Muscle of arm (tissue), 14 donors: Measurements from ENCODE around the gene PRMT2. TPM values are rescaled to one million over a fixed set of nuclear protein-coding genes. Genes with fewer than 3 reads are reported as not detected.

Source experiments
- DNase-seq: peaks from one replicate; pipeline ENCODE4 v3.0.0-alpha.2; 2013
- long read RNA-seq, 11 donors: transcript quantifications; one replicate each; lab custom pipeline, GENCODE V29; 2026
- polyA plus RNA-seq, 12 donors: library from polyadenylated mRNA; unstranded; fragments of 120-200 nt; gene quantifications; one replicate each; pipeline ENCODE4 v1.2.1, GENCODE V29; 2013; ENCODE audit not compliant: insufficient read length in 12 of 12

PRMT2 gene
- 100 to 1,000 TPM in 10 of 12 donors, 10 to 100 TPM in 1, not detected in 1; 71.7 to 128 (median 114) TPM for polyA plus RNA-seq
- long read RNA-seq, donor 1, transcript PRMT2-206 (11 exons, 2,131 nt) = major isoform, 10 of 73 reads
- long read RNA-seq, donor 1, partial matches to known transcripts = 53 of 73 reads
- long read RNA-seq, donor 1, other reads (novel, unspliced or antisense) = 0 of 73 reads
- long read RNA-seq, donor 2, transcript PRMT2-203 (12 exons, 2,688 nt) = major isoform, 18 of 50 reads
- long read RNA-seq, donor 2, transcript PRMT2-206 (11 exons, 2,131 nt) = minor isoform, 10 of 50 reads
- long read RNA-seq, donor 2, partial matches to known transcripts = 16 of 50 reads
- long read RNA-seq, donor 2, other reads (novel, unspliced or antisense) = 0 of 50 reads
- long read RNA-seq, donor 3, transcript PRMT2-206 (11 exons, 2,131 nt) = major isoform, 7 of 56 reads
- long read RNA-seq, donor 3, partial matches to known transcripts = 42 of 56 reads
- long read RNA-seq, donor 3, other reads (novel, unspliced or antisense) = 0 of 56 reads
- long read RNA-seq, donor 4, partial matches to known transcripts = 9 of 20 reads
- long read RNA-seq, donor 4, other reads (novel, unspliced or antisense) = 0 of 20 reads
- long read RNA-seq, donor 5, transcript PRMT2-203 (12 exons, 2,688 nt) = minor isoform, 14 of 81 reads
- long read RNA-seq, donor 5, transcript PRMT2-206 (11 exons, 2,131 nt) = major isoform, 25 of 81 reads
- long read RNA-seq, donor 5, transcript PRMT2-204 (6 exons, 954 nt) = minor isoform, 6 of 81 reads
- long read RNA-seq, donor 5, partial matches to known transcripts = 30 of 81 reads
- long read RNA-seq, donor 5, other reads (novel, unspliced or antisense) = 0 of 81 reads
- long read RNA-seq, donor 6, partial matches to known transcripts = 22 of 35 reads
- long read RNA-seq, donor 6, other reads (novel, unspliced or antisense) = 0 of 35 reads
- long read RNA-seq, donor 7, partial matches to known transcripts = 25 of 37 reads
- long read RNA-seq, donor 7, other reads (novel, unspliced or antisense) = 0 of 37 reads
- long read RNA-seq, donor 8, transcript PRMT2-203 (12 exons, 2,688 nt) = minor isoform, 11 of 77 reads
- long read RNA-seq, donor 8, transcript PRMT2-206 (11 exons, 2,131 nt) = major isoform, 12 of 77 reads
- long read RNA-seq, donor 8, partial matches to known transcripts = 41 of 77 reads
- long read RNA-seq, donor 8, other reads (novel, unspliced or antisense) = 5 of 77 reads
- long read RNA-seq, donor 9, transcript PRMT2-206 (11 exons, 2,131 nt) = major isoform, 6 of 42 reads
- long read RNA-seq, donor 9, transcript PRMT2-204 (6 exons, 954 nt) = minor isoform, 5 of 42 reads
- long read RNA-seq, donor 9, partial matches to known transcripts = 26 of 42 reads
- long read RNA-seq, donor 9, other reads (novel, unspliced or antisense) = 0 of 42 reads
- long read RNA-seq, donor 10, transcript PRMT2-206 (11 exons, 2,131 nt) = major isoform, 11 of 73 reads
- long read RNA-seq, donor 10, transcript PRMT2-203 (12 exons, 2,688 nt) = minor isoform, 10 of 73 reads
- long read RNA-seq, donor 10, partial matches to known transcripts = 48 of 73 reads
- long read RNA-seq, donor 10, other reads (novel, unspliced or antisense) = 0 of 73 reads
- long read RNA-seq, donor 11, transcript PRMT2-204 (6 exons, 954 nt) = minor isoform, 9 of 114 reads
- long read RNA-seq, donor 11, transcript PRMT2-206 (11 exons, 2,131 nt) = major isoform, 10 of 114 reads
- long read RNA-seq, donor 11, transcript PRMT2-203 (12 exons, 2,688 nt) = minor isoform, 8 of 114 reads
- long read RNA-seq, donor 11, partial matches to known transcripts = 85 of 114 reads
- long read RNA-seq, donor 11, other reads (novel, unspliced or antisense) = 0 of 114 reads

DNA sequence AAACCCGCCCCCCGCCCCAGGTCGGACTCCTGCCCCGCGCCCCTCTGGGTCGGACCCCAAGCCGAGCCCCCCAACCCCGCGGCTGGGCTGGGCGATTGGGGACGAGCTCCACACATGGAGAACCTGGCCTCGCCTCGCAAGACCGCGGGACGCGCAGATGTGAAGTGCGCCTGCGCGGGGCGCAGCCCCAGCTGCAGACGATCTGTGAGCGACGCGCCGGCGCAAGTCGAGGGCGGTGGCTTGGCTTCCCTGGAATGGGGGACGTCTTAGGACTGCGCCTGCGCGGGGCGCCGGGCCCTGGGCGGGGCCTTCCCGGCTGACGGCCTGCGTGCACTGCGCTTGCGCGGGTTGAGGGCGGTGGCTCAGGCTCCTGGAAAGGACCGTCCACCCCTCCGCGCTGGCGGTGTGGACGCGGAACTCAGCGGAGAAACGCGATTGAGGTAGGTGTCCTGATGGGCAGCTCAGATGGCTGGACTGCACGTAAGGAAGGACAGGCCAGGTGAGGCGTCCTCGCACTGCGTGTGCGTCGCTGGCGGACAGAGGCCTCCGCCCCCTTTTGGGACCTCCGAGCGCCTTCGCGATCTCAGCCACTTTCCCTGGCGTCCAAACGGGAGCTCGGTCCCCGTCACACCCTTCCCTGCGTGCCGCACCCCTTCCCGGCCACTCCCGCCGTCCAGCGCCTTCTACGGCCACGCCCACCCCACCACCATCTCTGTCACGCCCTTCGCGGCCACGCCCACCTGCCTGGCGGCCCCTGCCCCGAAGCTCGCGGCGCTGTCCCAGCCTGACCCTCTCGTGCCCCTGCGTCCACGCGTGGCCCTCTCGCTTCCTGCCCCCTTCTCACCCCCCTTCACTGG, at the start of gene PRMT2:
Gene PRMT2 (plus strand): TSS at position 351 of the 857 bp plus-strand sequence. CDS start 1,278 bp downstream, outside the sequence.
- peak; percentile 98 for DNase-seq

DNA sequence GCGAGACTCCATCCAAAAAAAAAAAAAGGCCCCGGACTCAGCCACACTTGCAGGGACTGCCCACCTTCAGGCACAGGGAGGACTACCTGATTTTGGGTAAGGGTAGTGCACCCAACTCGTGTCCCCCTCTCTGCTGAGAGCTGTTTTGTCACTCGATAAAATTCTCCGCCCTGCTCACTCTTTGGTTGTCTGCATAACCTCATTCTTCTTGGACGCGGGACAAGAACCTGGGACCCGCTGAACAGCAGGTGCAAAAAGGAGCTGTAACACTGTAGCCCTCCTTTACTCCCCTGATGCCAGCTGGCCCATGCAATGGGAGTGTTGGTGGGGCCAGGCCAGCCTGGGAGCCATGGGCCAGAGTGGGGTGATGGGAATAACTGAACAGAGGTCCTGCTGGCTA, 41.2 kb upstream of the PRMT2 start:
- no peak for DNase-seq

DNA sequence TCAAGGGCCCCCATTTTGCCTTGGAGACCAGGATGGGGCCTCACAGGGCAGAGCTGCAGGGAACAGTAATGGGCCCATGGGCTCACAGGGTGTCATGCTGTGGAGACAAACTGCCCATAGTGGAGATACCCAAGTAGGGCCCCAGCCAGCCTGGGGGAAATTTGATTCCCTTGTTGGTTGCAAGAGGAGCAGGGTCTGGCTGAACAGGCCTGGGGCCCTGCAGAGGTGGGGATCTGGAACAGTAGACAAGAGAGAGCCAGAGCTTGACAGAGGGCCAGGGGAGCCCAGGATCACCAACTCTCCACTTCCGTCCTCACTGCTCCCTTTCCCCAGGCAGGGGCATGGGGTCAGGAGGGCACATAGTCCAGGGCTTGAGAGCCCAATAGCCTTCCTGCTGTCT, 39.3 kb upstream of the PRMT2 start:
- no peak for DNase-seq

DNA sequence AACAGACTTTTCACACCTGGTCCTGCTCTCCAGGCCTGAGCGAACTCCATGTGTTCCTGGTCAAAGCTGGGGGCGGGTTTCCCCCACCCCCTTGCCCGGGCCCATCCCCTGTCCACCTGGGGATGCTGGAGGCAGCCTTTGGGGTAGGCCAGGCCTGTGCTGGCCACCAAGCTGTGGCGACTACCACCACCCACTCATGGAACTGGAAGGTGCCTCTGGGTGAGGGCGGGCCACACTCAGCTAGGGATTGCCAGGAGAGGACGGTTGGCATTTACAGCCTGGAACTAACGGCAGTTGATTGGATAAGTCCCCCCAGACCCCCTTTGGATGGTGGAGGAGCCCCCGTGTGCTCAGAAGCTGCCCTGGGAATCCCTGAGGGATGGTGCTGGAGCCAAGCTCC, 38.4 kb upstream of the PRMT2 start:
- DNase-seq = no peak

DNA sequence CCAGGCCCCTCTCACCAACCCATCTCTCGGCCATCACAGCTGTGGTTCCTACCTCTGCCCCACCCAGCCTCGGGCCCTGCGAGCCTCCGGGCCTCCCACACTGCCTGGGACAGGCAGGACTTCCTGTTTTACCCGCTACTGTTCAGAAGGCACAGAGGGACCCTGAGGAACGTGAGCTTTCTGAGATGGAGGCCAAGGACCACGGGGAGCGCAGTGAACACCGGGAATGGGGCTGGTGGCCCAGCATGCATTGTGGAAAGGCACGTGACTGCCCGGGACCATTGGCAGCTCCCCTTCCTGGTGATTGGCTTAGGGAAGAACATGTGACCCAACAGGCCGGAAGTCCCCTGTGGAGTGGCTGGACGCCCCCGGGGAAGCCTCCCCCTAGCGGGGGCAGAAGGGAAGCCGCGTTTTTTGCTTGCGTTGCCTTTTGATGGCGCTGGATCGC, 37.6 kb upstream of the PRMT2 start:
- no peak for DNase-seq

DNA sequence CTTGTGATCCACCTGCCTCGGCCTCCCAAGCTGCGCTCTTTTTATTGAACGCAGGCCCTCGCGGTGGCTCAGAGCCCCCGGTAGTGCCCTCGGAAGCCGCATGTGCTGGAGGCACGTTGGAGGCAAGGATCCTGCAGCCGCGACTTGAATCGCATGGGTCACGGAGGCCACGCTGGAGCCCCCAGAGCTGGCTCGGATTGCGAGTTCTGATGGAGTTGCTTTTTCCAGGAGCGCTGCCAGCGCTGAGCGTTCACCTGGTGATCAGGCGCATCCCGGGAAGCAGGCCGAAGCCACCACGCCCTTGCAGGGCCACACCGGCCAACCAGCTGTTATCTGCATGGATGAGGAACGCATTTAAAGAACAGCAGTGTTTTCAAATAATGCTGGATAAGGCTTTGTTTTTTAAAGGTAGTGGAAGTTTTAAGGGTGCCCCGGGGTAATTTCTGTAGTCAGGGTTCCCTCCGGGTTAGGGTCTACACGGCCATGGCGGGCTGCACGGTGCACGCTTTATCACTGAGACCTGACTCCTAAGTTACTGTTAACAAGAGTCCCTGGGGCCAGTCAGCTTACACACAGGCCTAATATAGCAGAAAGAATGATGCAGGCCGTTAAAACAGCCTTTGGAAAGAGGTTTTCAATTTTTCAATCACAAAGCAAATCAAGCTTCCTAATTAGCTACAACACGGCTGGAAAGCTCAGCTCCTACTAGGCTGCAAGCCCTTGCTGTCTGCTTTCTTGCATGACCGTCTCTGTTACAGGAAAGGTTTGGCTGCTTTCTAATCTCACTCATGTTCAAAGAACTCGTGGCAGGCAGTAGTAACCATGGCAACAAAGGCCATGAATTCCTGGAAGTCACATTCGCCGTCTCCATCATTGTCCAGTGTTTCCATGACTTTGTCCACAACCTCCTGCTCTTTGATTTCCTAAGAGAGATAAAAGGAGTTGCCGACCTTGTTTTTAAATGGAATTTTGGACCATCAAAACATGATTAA, 36.6 kb upstream of the PRMT2 start:
- DNase-seq = peak; percentile 66

DNA sequence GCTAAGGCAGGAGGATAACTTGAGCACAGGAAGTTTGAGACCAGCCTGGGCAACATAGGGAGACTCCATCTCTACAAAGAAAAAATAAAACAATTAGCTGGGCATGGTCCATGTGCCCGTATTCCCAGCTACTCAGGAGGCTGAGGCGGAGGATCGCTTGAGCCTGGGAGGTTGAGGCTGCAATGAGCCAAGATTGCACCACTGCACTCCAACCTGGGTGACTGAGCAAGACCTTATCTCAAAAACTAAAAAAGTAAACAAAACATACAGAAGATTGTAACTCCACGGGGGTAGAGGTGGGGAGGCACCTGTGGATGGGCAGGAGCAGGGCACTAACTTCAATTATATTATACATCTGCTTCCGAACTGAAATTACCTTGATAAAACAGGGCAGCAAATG, 35.2 kb upstream of the PRMT2 start:
- DNase-seq = no peak

DNA sequence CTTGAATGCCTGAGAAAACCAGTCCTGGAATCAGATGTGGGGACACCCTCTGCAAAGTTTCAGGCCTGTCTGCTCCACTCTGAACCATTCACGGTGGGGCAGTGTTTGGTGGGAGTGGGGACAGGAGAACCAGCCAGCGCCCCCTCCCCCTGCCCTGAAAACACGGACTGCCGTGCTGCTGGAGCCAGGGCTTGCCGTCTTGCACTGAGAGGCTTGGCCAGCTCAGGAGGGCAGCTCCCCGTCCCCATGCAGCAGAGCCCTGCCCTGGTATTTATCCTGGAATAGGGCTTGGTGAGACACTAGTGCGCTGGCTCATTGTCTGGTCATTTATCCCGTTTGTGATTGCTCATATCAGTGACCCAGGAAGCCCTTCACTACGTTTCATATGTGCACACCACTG, 34.5 kb upstream of the PRMT2 start:
- no peak for DNase-seq

DNA sequence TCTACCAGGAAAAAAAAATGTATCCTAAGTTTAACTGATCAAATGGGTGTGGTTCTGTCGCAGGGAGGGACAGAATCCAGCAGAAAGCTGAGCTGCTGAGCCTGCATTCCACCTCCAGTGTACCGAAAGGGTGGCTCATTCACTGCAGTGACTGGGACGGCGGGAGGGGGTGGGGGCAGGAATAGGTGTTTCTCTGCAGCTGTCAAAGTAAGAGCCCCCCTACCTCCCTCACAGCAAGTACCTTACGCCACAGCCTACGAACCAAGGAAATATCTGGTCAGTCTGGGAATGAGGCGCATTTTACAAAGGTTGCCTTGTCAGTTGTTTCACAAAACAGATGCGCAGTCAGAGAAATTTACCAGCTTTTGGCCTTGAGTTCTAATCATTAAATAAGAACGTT, 32.2 kb upstream of the PRMT2 start:
- no peak for DNase-seq

DNA sequence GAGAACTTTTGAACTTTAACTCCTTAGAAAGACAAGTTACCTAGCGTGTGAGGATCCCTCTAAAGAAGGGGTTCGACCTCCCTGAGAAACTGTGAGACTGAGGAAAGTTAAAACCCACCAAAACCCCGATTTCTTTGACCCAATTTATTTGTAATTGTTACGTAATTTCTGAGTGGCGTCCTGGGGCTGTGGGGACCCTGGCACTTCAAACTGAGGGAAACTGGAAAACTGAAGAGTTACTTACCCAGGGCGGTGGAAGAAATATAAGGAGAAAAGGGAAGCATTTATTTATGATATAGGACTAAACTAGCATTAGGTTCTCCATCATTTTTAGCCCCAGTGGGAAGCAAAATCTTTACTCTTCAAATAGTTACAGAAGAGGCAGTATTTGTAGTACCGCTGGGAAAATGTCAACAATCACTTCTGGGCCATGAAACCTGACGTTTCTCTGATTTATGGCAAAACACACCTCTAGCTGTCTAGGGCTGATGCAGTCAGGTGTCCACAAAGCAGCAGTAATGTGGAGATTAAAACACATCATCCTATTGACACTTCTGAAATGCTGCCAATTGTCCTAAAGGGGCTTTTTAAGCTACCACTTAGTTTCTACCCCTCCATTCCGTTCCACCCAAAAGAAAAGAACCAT, 31.0 kb upstream of the PRMT2 start:
- DNase-seq = no peak

DNA sequence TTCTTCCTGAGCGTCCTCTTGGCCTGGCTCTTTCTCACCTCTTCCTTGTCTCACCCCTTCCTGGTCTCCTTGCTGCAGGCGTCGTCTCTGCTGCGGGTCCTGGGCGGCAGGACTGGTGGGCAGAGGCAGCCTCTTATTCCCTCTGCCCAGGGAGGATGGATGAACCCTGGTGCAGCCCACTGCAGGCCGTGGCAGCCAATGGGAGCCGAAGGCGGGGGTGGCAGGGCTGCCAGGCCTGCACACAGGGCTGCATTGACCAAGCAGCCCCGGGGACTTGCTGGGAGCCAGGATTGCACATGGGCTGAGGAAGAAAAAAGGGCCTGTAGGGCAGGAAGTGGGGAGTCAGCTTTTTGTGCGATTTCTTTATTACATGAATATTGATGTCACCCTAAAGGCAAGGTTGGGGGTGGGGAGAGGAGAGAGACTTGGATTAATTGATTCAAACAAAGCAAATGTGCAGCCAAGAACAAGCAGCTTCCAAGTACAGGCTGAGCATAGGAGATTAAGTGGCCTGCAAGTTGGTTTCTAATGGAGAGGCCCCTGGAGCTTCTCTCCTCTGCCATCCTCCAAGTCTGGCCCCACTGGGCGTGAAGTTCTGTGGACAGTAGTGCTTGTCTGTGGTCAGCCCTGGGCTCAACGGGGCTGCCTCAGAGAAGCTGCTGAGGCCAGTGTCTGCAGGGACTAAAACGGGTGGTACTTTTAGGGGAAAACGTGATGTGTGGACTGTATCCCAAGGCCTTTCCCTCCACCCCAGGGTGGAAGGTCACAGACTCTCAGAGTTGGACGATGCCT, 30.3 kb upstream of the PRMT2 start, which contains the start of gene S100B:
Gene S100B (minus strand): TSS at position 108 of the 792 bp plus-strand sequence. CDS start 2,667 bp downstream, outside the sequence.
- no peak for DNase-seq

DNA sequence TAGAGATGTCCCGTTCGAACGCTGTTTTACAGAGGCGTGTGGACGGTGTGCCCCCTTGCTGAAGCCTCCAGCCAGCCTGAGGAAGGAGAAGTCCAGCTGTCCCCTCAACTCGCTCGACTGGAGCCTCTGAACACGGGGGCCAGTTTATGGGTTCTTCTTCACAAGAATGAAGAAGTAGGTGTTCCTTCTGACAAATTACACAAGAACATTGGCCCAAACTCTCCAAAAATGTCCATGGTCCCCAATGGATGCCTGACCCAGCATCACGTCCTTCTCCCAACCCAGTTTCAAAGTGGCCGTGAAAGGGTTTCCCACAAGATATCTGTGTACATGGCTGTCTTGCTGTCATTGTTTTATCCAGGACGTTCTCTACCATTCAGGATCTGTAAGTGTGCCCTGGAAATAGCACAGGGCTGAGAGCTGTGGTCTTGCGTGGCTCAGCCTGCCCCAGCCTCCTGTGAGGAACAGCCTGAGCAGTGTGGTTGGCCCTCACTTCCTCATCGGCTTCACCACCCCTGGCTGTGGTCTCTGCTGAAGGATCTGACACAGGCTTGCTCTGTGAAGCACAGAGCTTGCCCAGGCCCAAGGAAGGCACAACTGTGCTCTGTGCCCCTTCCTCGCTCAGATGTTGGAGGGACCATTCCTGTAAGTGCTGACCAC, 29.6 kb upstream of the PRMT2 start:
- DNase-seq = no peak

DNA sequence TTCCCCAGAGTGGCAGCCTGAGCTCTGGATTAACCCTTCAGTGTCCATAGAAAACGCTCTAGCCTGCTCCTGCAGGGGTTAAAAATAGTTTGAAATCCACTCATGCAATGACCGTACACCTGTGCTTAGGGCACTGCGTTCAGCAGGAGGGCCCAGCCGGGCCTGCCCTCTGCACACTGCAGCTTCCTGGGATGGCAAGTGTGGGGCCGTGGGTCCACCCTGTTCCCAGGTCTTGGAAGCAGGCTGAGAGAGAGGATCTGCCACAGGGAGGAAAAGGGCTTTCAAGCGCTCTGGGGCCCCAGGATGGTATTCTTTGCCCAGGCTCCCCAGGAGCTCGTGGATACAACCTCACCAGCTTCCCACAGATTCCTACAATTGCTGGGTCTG, 29.1 kb upstream of the PRMT2 start:
- DNase-seq = no peak

DNA sequence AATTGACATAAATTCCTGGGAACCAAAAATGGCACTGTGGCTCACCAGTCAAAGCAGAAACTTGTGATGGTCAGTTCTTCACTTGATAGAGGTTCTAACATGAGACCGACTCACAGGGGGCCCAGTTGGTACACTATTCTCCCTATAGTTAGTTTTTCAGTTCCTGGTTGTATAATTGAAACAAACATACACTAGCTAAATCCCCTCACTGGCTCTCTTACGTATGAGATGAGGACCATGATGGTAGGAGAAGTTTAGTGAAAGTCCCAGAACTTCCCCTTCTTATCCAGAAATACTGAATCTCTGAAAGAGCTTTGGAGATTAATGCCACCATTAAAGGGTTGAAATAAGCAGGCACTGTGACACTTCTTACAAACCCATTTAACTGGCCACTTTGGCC, 27.8 kb upstream of the PRMT2 start:
- DNase-seq = no peak

DNA sequence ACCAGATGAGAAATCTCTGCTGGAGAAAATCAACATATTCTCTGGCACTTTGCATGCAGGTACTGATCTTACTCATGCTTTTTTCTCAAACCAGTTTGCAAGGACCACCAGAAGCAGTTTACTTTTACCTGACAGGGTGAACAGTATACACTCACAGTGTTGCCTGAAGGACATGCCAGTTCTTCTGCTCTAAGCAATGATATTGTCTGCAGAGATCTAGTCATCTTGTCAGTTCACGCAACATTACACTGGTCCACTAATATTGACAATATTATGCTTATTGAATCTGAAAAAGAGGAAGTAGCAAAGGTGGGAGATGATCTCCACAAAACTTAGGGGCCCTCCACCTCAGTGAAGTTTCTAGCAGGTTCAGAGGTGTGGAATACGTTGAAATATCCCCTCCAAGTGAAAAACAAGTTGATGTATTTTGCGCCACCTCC, 26.8 kb upstream of the PRMT2 start:
- DNase-seq = no peak

DNA sequence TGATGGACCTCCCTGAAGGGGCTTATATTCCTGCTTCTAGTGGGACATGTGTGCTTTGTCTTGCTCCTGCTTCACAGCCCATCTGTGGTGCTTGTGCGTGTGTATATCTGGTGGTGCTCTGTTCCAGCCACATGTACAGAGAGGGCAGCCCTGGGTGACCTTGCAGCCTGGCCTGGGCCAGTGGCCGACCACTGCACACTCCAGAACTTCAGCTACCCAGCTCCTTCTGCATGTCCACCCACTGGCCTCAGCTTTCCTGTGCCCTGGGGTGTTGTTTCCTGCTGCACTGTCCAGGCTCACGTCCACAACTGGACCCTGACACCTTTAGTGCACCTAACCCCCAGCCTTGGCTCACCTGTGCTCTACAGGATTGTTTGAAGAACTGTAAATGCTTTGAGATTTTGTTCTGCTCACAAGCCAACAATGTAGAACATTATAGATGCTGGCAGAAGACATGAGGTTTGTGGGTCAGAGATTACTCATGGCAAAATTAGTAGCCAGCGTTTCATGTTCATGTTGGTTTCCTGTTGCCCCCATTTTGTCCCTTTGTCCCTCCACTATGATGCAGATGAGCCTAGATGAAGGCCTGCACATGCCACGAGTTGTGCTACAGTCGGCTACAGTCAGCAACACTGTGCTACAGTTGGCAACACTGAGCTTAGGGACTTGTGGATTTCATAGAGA, 25.3 kb upstream of the PRMT2 start:
- no peak for DNase-seq
